DOHH2 (cell line): ENCODE data around the gene GPX5.

Experiments
- H3F3A ChIP-seq: fragments of 200-600 bp; sonication (generic), shearing (Covaris generic); 2 replicates; pipeline ENCODE4 v1.6.0; 2016; ENCODE audit warnings: antibody characterized with exemption, mild to moderate bottlenecking; ENCODE audit not compliant: control insufficient read depth, insufficient read depth
- H3K27ac ChIP-seq: fragments of 200-600 bp; sonication (generic); 2 replicates; pipeline ENCODE4 v1.5.1; 2014; ENCODE audit warnings: low read depth, mild to moderate bottlenecking, low read length, moderate library complexity
- H3K27me3 ChIP-seq: fragments of 200-600 bp; sonication (generic); 2 replicates; pipeline ENCODE4 v1.6.1; 2014; ENCODE audit warnings: mild to moderate bottlenecking, low read length, mixed read lengths; ENCODE audit not compliant: control insufficient read depth
- H3K36me3 ChIP-seq: fragments of 200-600 bp; sonication (generic); 2 replicates; pipeline ENCODE4 v1.6.1; 2014; ENCODE audit warnings: mild to moderate bottlenecking, low read length, moderate library complexity, mixed read lengths; ENCODE audit not compliant: control insufficient read depth
- H3K4me1 ChIP-seq: fragments of 200-600 bp; sonication (generic); 2 replicates; pipeline ENCODE4 v1.6.1; 2014; ENCODE audit warnings: mild to moderate bottlenecking, low read length, mixed read lengths; ENCODE audit not compliant: control insufficient read depth
- H3K4me2 ChIP-seq: fragments of 200-600 bp; sonication (generic); 2 replicates; pipeline ENCODE4 v1.6.0; 2014; ENCODE audit warnings: mild to moderate bottlenecking, low read length, moderate library complexity
- H3K4me3 ChIP-seq: fragments of 200-600 bp; sonication (generic); 2 replicates; pipeline ENCODE4 v1.5.1; 2014; ENCODE audit warnings: mild to moderate bottlenecking, low read length, mixed read lengths
- H3K79me2 ChIP-seq: fragments of 200-600 bp; sonication (generic); 2 replicates; pipeline ENCODE4 v1.6.1; 2014; ENCODE audit warnings: mild to moderate bottlenecking, low read length, mixed read lengths; ENCODE audit not compliant: control insufficient read depth
- H3K9me2 ChIP-seq: fragments of 200-600 bp; sonication (generic); replicated peaks from 2 replicates; pipeline ENCODE4 v1.6.1; 2014; ENCODE audit warnings: mild to moderate bottlenecking, low read length, mixed read lengths; ENCODE audit not compliant: control insufficient read depth
- H3K9me3 ChIP-seq: fragments of 200-600 bp; sonication (generic); 2 replicates; pipeline ENCODE4 v1.6.1; 2014; ENCODE audit warnings: antibody characterized with exemption, low read length, mixed read lengths; ENCODE audit not compliant: control insufficient read depth, insufficient read depth
- H4K20me1 ChIP-seq: fragments of 200-600 bp; sonication (generic); 2 replicates; pipeline ENCODE4 v1.6.0; 2014; ENCODE audit warnings: low read depth, mild to moderate bottlenecking, antibody characterized with exemption, low read length, moderate library complexity; ENCODE audit not compliant: control insufficient read depth, insufficient read depth
- EZH2phosphoT487 ChIP-seq: fragments of 200-600 bp; sonication (generic); IDR thresholded peaks from 2 replicates; pipeline ENCODE4 v1.6.1; 2017; ENCODE audit warnings: borderline replicate concordance, mild to moderate bottlenecking, antibody characterized with exemption, low read length, moderate library complexity, mixed read lengths
- TF ChIP-seq, protein P1 (sequence below): fragments of 200-600 bp; sonication (generic); IDR thresholded peaks from one replicate; pipeline ENCODE4 v1.5.1; 2014; ENCODE audit warnings: antibody characterized with exemption, mild to moderate bottlenecking, low read depth, low read length; ENCODE audit not compliant: poor library complexity, severe bottlenecking

Gene GPX5

DNA sequence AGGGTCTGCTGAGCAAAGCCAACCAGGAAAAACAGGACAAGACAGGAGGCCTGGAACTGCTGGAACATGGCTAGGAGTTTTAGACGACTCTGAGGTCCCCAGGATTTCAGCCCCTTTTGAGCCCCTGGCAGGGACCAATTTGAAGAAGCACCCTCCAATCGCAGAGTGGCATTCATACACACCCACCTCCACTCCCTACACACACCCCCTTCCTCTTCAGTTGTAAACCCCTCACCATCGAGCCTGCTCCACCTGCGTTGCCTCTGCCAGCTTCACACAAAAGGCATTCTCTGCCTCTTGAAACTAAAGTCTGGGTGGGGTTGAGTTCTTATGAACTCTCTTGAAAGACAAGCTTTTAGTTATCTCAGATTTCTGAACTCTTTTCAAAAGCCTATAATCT, 10.0 kb upstream of the GPX5 start, which contains the start of gene GPX6:
TSS of gene GPX6 (minus strand) at position 118 of the 400 bp plus-strand sequence. CDS start at position 68, 50 bp downstream.
- no peak within 1 kb of the TSS for H3K4me2 ChIP-seq
- H3K79me2 ChIP-seq = no peaks in the 10 kb centered on the region
- H3K9me2 ChIP-seq = no peaks in the 10 kb centered on the region
- no peak within 1 kb of the TSS for H3K27ac ChIP-seq
- TF ChIP-seq, protein P1, sequence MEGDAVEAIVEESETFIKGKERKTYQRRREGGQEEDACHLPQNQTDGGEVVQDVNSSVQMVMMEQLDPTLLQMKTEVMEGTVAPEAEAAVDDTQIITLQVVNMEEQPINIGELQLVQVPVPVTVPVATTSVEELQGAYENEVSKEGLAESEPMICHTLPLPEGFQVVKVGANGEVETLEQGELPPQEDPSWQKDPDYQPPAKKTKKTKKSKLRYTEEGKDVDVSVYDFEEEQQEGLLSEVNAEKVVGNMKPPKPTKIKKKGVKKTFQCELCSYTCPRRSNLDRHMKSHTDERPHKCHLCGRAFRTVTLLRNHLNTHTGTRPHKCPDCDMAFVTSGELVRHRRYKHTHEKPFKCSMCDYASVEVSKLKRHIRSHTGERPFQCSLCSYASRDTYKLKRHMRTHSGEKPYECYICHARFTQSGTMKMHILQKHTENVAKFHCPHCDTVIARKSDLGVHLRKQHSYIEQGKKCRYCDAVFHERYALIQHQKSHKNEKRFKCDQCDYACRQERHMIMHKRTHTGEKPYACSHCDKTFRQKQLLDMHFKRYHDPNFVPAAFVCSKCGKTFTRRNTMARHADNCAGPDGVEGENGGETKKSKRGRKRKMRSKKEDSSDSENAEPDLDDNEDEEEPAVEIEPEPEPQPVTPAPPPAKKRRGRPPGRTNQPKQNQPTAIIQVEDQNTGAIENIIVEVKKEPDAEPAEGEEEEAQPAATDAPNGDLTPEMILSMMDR = no peak
- no peak for TF ChIP-seq EZH2phosphoT487
- H3K9me3 ChIP-seq = no peaks in the 10 kb centered on the region
- no peak within 1 kb of the TSS for H3K4me3 ChIP-seq
- H3K27me3 ChIP-seq = peaks cover 16% of the 10 kb centered on the region
- no peaks in the 10 kb centered on the region for H3K4me1 ChIP-seq
- H4K20me1 ChIP-seq = no peaks in the 10 kb centered on the region
- H3F3A ChIP-seq = no peaks in the 10 kb centered on the region
- no peaks in the 10 kb centered on the region for H3K36me3 ChIP-seq

DNA sequence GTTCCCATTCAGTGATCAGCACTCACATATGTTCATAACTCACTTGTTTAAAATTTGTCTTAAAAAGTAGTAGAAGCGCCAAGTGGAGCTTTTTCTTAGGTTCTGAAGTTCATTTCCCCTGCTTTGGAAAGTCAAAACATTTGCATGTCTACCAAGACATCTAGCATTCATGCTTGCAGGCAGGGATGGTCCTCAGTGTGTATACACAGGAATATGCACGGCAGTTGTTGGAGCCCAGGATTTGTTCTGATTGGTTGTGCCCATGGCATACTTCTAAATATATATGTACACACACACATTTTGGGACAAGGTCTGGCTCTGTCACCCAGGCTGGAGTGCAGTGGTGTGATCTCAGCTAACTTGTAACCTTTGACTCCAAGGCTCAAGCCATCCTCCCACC, 7.7 kb upstream of the GPX5 start:
- Histone ChIP-seq H3K9me2 (no peaks in the 10 kb centered on the region), H3K27me3 (peaks cover 22% of the 10 kb centered on the region), H3K4me1 (no peaks in the 10 kb centered on the region), H3K9me3 (no peaks in the 10 kb centered on the region), H3K79me2 (no peaks in the 10 kb centered on the region), H3K27ac (no peak overlapping the region), H4K20me1 (no peaks in the 10 kb centered on the region), H3F3A (no peaks in the 10 kb centered on the region), H3K4me3 (no peak overlapping the region), H3K4me2 (no peak overlapping the region), H3K36me3 (no peaks in the 10 kb centered on the region)
- TF ChIP-seq EZH2phosphoT487 = no peak
- TF ChIP-seq, protein P1 = no peak

GRCh38 chr6:28522594-28523240, 3.0 kb upstream of the GPX5 start:
- Histone ChIP-seq H3F3A (no peaks in the 10 kb centered on the region), H3K27me3 (peaks cover 46% of the 10 kb centered on the region), H3K36me3 (no peaks in the 10 kb centered on the region), H3K27ac (no peak overlapping the region), H4K20me1 (no peaks in the 10 kb centered on the region), H3K4me2 (no peak overlapping the region), H3K9me2 (no peaks in the 10 kb centered on the region), H3K4me1 (0 out of 2 replicates have a peak, but pooled peaks cover 3% of the 10 kb centered on the region), H3K4me3 (no peak overlapping the region), H3K79me2 (no peaks in the 10 kb centered on the region), H3K9me3 (no peaks in the 10 kb centered on the region)
- no peak for TF ChIP-seq EZH2phosphoT487
- TF ChIP-seq, protein P1 = no peak
